Hindlimb muscle (tissue), 1 donor: ENCODE results near the gene GSTT4. TPM values are rescaled to one million over a fixed set of nuclear protein-coding genes. Genes with fewer than 3 reads are reported as not detected.
"Not testable (repeated sequence)": the region's sequence is repeated elsewhere in the genome, so short reads cannot be mapped to it uniquely, and the experiment has no call there.

Source experiments
- DNase-seq: peaks from one replicate; pipeline ENCODE4 v3.0.0-alpha.2; 2013
- polyA plus RNA-seq: library from polyadenylated mRNA; unstranded; fragments of 120-200 nt; gene quantifications from one replicate; pipeline ENCODE4 v1.2.1, GENCODE V29; 2013; ENCODE audit not compliant: insufficient read length

Gene GSTT4
- polyA plus RNA-seq, 1 donor = not detected

- not testable (repeated sequence) for DNase-seq
These were observed 18.6 kb downstream of the GSTT4 start for GRCh38 chr22:23986538-23987178.

GRCh38 chr22:23986089-23986488, 19.2 kb downstream of the GSTT4 start:
- not testable (repeated sequence) for DNase-seq

GRCh38 chr22:23984430-23984829, 20.8 kb downstream of the GSTT4 start:
- peak; percentile 23 for DNase-seq

- not testable (repeated sequence) for DNase-seq
These were observed 24.7 kb downstream of the GSTT4 start for GRCh38 chr22:23980567-23980966.

GRCh38 chr22:23979557-23980240, 25.6 kb downstream of the GSTT4 start, which contains the start of gene GSTT2:
TSS of gene GSTT2 (plus strand) at chr22:23980134.
- not testable (repeated sequence) for DNase-seq

GRCh38 chr22:23977304-23977703, 27.9 kb downstream of the GSTT4 start:
- not testable (repeated sequence) for DNase-seq

- DNase-seq = not testable (repeated sequence)
These were observed 30.4 kb downstream of the GSTT4 start for GRCh38 chr22:23974836-23975352.

GRCh38 chr22:23974345-23974744, 30.9 kb downstream of the GSTT4 start, which contains the start of gene DDT:
TSS of gene DDT (minus strand) at chr22:23974441. CDS start at chr22:23974414, 27 bp downstream.
- DNase-seq = not testable (repeated sequence)

- DNase-seq = not testable (repeated sequence)
These were observed 33.3 kb downstream of the GSTT4 start for GRCh38 chr22:23971927-23972326.

- no peak for DNase-seq
These were observed 34.3 kb downstream of the GSTT4 start for GRCh38 chr22:23970816-23971486.

GRCh38 chr22:23970201-23970641, 35.0 kb downstream of the GSTT4 start:
- DNase-seq = no peak

- DNase-seq = no peak
These were observed 36.2 kb downstream of the GSTT4 start for GRCh38 chr22:23969071-23969470.

- DNase-seq = not testable (repeated sequence)
These were observed 38.7 kb downstream of the GSTT4 start, which contains the start of gene DDTL for GRCh38 chr22:23966568-23966967. TSS of gene DDTL (plus strand) at chr22:23966888. CDS start at chr22:23966915, 27 bp downstream.

GRCh38 chr22:23966094-23966493, 39.2 kb downstream of the GSTT4 start:
- DNase-seq = not testable (repeated sequence)

- DNase-seq = not testable (repeated sequence)
These were observed 44.0 kb downstream of the GSTT4 start, which contains the start of gene GSTT2B for GRCh38 chr22:23961084-23961771. TSS of gene GSTT2B (minus strand) at chr22:23961195. CDS start at chr22:23961131, 64 bp downstream.

- DNase-seq = peak; percentile 79
These were observed 48.9 kb downstream of the GSTT4 start for GRCh38 chr22:23956301-23956900.

- not testable (repeated sequence) for DNase-seq
These were observed 49.4 kb downstream of the GSTT4 start for GRCh38 chr22:23955886-23956285.

- not testable (repeated sequence) for DNase-seq
These were observed 50.3 kb downstream of the GSTT4 start for GRCh38 chr22:23954991-23955305.

GRCh38 chr22:23954193-23954990, 50.9 kb downstream of the GSTT4 start:
- not testable (repeated sequence) for DNase-seq

GRCh38 chr22:23953485-23953884, 51.8 kb downstream of the GSTT4 start:
- DNase-seq = not testable (repeated sequence)
